Inflammatory macrophage (primary cell): Measurements from ENCODE around the gene EEF1AKMT3.
A peak's percentile ranks its signal among the peaks of the same experiment; 100 is the strongest.

ENCODE experiments used
- DNase-seq, 2 donors: peaks; one replicate each; pipeline ENCODE4 v3.0.0-alpha.2; 2020 to 2022

EEF1AKMT3 gene

DNA sequence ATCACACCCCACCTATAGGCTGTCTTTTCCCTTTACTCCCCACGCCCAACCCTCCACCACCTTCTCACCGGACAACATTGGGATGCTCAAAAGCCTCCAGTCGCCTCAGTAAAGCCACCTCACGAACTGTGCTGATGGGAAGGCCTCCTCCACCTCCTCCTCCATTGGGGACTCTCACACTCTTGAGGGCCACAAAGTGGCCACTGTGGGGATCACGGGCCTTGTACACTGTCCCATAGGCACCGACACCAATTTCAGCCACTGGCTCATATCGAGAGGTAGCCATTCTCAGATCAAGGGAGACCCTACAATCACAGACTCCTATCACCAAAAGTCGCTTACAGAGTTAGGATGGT, 21.0 kb upstream of the EEF1AKMT3 start:
- DNase-seq, result no peak

DNA sequence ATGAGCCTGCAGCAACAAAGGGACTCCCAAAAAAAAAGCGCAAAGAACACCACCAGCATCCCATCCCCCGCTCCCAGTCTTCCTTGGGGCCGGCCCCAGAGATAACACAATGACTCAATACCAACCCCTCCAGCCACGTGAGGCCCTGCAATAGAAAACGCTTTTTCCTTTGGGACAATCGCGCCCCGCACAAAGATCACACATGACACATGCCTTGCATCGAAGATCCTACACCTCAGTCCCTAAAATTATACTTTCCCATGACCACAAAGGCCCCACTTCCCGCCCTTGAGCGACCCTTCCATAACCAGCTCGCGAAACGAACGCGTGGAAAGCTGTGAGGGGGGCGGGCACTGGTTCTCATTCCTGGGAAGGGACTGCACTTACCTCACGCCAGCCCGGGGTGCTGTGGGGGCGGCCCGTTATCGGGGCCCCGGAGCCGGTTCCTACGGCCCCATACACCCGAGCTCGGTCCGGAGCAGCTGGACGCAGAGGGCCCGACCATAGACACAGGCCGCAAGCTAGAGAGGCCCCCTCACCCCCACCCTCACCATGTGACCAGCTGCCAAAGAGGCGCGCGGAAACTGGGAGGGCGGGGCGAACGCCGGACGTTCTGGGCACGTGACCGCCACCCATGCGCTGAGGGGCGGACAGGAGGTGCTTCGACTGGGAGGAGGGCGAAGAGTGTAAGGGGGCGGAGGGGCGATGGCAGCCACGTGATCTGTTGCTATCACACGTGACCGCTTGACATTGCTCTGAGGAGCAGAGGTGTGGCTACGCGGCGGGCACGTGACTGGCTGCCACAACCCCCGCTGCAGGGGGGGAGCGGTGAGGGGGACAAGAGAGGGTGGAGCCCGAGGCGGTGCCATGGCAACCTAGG, 20.4 kb upstream of the EEF1AKMT3 start, which contains the start of gene CDK4:
Gene CDK4 (minus strand): TSS at position 523 of the 880 bp plus-strand sequence. CDS start 593 bp downstream, outside the sequence.
- peak; percentile 99 for DNase-seq

DNA sequence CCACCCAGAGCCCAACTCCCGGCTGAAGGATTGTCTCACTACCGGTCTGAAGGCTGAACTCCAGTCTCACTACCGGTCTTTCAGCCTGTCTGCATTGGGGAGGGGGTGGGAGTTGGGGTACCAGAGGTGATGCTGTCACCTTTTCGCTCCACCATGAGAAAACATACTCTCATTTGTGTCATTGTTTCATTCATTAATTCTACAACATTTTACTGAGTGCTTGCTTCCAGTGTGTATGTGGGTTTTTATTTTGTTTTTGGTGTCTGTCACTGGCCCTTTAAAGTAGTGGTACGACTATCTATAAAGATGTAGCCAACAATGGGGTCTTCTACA, 19.8 kb upstream of the EEF1AKMT3 start:
- DNase-seq, result no peak

DNA sequence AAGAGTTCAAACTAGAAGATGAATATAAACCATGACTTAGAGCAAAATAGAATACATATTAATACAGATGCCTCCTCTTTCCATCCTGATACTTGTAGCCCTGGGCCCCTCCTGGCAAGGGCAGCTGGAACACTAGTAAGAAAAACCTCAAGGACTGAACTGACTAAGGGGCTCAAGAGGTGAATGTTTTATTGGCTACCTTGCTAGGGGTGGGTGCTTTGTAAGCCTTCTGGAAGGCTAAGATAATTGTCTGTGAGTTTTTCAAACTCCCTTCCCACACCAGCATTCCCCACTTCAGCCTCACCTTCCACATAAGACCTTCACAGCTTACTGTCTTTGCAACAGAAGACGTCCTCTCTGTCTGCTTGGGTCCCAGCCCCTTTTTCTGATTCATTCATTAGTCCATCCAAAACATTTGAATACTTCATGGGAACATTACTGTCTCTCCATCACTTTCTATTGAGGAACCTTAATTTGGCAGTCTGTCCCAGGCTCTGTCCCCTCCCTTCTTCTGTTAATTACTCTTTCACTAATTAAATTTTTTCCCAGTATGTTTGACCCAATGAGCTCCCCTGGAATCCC, 18.6 kb upstream of the EEF1AKMT3 start:
- no peak for DNase-seq

DNA sequence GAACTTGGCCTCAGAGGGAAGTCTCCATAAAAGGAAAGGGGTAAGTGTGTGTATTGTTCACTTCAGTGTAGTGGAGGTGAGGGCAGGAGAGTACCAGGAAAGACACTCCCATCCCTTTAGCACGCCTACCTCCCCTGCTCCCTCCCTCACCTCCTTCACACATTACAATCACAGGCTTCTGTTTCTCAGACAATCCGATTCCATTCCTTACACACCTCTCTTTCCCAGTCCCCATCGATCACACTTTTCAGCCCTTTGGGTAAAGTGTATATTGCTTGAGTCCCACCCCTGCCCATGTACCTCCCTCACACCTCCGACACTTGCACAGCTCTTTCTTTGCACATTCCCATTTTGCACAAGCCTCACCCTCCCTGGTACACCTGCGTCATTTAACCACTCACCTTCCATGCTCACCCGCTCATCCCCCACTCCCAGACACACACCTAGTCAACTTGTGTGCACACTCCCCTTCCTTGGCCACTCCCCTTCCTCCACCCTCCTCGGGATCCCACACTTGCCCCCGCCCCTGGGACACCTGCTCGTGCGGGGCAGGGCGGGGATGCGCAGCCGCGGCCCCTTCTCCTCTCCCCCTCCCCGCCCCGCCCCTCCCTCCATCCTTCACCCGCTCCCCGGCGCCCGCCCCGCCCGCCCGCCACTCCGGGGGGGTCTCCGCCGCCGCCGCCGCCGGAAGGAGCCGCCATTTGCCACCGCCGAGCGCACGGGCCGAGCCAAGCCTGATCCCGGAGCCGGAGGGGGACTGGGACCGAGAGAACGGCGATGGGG, 17.8 kb upstream of the EEF1AKMT3 start, which contains the start of gene MARCHF9:
Gene MARCHF9 (plus strand): TSS at position 693 of the 783 bp plus-strand sequence. CDS start 426 bp downstream, outside the sequence.
- DNase-seq, result no peak

DNA sequence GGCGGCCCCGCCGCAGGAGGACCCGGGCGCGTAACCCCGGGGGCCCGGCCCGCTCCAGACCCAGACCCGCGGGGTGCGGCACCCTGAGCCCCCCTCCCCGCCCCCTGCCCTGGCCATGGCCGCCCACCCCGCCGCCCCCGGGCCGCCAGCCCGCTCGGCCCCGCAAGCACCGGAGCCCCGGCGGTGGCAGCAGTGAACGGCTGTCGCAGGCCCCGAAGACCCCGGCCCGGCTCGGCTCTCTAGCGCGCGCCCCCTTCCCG, 17.3 kb upstream of the EEF1AKMT3 start:
- no peak for DNase-seq

DNA sequence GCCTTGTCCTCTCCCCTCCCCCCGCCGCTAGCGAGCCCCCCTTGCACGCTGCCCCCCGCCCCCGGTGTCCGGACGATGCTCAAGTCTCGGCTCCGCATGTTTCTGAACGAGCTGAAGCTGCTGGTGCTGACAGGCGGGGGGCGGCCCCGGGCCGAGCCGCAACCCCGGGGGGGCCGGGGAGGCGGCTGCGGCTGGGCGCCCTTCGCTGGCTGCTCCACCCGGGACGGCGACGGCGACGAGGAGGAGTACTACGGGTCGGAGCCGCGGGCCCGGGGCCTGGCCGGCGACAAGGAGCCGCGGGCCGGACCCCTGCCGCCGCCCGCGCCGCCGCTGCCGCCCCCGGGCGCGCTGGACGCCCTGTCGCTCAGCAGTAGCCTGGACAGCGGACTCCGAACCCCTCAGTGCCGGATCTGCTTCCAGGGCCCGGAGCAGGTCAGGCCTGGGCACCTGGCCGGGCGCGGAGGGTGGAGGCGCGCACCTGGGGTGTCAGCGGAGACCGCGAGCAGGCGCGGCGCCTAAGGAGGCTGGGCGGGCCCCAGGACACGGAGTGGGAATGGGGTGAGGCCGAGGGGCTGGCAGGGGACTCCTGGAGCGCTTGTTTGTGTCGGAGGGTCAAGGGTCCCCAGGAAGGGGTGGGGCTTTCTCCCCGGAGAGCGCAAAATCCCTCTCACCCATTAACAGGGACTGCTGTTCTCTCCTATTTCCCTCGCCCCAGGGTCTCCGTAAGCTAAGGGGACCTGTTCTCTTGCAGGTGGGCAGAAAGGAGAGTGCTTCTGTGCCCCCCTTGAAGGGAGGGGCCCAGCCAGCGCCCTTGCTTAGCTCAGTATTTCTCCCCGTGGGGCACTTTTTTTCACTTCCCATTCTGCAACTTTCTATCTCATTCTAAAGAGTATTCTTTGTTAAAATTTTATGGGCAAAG, 16.7 kb upstream of the EEF1AKMT3 start:
- DNase-seq, result no peak

DNA sequence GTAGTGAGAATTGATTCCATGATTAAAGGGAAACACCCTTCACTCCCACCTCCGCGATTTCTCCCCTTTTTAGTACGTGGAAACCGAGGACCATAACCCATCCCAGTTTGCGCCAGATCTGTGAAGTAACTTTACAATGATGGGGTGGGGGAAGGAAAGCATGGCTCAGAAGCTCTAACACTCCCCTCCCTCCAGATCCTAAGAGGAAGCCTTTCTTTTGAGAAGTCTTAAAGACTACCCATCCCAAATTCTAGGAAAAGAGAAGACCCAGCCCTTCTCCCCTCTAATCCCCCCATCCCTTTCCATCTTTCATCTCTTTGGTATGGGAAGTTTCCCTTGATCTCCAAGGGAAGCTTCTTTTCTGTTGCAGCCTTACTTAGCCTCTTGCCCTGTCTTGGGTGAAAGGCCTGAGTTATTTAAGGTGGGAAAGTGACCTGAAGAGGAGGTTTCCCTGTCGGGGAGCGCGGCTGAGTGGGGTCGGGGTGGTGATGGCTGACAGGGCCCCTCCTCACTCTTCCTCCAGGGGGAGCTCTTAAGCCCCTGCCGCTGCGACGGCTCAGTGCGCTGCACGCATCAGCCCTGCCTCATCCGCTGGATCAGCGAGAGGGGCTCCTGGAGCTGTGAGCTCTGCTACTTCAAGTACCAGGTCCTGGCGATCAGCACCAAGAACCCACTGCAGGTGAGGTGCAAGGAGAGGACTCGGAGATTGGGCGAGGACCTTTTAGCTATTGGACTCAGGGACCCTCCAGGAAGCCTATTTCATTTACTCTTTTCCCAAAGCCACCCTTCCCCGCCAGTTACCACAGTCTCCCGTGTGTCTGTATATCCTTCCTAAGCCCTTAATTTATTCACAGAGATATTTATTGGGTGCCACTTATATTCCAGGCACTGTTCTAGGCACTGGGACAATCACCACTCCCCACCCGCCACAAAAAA, 15.7 kb upstream of the EEF1AKMT3 start:
- peak; percentile 48 to 61 for DNase-seq

DNA sequence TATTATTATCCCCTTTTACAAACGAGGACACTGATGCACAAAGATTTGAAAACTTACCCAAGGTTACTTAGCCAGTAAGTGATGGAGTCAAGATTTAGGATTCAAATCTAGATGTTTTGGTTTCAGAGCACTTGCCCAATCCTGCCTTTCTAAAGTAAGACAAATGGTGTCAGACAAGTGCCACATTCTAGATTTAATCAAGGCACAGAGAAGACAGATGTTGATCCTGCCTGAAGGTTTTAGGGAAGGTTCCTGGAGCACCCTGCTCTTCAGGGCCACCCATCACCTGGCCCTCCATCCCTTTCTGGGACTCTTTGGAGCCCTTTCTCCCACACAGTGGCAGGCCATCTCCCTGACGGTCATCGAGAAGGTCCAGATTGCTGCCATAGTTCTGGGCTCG, 14.6 kb upstream of the EEF1AKMT3 start:
- DNase-seq, result no peak

DNA sequence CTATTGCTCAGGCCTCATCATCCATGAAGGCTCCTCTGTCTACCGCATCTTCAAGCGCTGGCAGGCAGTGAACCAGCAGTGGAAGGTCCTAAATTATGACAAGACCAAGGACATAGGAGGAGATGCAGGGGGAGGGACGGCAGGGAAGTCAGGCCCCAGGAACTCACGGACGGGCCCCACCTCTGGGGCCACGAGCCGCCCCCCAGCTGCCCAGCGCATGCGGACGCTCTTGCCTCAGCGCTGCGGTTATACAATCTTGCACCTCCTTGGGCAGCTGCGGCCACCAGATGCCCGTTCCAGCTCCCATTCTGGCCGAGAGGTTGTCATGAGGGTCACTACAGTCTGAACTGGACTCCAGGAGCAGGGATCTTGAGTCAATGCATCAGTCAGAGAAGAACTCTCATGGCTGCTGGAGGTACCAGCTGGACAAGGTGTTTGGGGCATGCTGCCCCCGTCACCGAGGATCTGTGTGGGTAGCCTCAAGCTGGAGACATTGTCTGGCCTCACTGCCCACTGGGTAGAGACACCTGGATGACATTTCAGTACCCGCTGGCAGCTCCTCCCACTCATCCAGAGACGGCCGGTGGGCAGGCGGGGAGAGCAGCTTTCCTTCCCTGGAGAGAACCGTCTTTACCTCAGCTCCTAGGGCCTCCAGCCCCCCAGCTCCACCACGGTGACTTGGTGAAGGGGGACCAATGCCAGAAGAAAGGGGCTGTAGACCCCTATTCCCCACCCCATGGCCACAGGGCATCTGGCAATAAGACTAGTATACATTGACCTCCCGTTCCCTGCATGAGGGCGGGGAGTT, 13.7 kb upstream of the EEF1AKMT3 start:
- DNase-seq, result no peak

DNA sequence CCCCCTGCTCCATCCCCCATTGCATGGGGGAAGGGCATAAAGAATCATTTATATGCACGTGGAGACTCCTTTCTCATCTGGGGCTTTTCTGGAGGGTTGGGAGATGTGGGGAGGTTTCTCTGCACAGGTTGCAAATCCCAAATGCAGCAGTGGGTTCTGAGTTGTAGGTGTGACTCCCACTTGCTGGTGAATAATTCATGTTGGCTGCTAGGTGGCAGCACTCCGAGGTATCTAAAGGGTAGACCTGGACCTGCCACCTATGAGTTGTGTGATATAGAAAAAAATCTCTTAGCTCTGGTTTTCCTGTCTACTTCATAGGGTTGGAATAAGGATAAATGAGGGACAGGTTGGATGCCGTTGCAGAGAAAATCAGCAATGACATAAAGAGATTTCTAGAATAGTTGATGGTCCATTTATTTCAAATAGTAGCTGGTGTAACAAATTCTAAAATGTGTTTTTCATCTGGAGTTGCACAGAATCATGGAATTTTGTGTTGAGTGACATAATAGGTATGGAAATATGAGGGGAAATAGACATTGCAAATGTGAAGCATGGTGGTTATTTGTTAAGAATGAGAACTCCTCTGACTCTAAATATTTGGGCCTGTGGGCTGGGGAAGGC, 12.9 kb upstream of the EEF1AKMT3 start:
- DNase-seq, result no peak

DNA sequence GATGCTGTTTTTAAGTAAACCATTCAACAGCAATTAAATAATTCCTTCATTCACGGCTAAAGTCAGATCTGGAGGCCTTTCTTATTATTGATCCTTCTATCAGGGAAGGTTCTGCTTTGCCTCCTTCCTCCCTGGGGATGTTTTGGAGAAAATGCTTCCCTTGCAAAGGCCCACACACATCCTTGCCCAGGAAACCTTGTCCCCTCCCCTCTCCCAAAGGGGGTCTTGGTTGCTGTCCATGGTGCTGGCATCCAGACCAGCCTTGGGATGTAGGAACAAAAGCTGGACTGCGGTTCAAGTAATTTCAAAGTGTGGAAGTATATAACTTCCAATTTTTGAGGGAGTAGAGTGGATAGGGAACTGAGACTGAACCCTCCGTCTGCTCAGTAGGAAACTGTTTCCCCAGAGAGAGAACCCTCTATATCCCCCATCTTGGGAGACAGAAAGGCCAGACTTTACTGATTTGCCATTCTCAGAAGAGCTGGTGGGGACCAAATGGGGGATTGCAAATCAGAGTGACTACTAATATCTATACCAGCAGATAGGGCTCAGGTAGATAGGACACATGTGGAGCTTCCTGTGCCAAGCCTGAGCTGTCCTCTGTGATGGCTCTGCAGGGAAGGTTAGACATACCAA, 11.9 kb upstream of the EEF1AKMT3 start:
- DNase-seq, result no peak

DNA sequence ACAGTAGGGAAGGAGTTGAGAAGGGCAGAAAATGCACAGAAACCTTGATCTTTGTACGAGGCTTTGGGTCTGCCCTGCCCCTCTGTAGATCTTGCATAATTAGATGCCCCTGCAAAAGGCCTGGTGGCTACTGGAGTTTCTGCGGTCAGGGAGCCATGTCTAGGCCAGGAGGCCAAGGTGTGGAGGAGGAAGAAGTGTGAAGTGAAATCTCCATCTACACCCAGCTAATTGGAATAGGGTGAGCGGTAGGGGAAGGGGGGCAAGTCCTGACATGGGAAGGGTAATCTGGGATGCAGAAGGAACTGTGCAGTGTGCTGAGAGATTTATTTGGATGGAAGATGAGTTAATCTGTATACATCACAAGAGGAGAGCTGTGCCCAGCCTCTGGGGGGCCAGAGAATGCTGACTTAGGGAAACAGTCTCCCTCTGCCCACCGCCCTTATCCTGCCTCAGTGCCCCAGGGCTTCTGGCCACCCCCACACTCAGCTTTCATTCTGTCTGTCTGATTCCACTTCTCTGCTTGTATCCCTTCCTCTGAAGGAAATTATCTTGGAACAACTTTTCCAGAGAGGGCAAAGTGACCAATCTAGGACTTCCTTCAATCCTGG, 10.9 kb upstream of the EEF1AKMT3 start:
- DNase-seq, result no peak

DNA sequence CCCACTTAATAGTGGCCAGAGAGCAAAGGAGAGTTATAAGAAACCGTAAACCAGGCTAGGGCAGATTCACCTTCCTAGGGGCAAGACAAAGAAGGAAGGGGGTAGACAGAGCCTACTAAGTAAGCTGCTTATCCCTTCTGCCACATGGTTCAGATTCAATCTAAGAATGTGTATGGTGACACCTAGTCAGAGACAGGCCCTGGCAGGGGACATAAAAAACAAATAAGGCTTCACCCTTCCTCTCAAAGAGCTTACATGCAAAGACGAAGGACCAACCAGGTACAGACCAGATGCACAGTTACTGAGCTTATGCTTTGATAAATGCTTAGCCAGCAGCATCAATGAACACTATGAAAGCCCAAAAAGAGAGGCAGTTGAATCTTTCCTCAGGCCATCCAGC, 10.0 kb upstream of the EEF1AKMT3 start:
- no peak for DNase-seq

DNA sequence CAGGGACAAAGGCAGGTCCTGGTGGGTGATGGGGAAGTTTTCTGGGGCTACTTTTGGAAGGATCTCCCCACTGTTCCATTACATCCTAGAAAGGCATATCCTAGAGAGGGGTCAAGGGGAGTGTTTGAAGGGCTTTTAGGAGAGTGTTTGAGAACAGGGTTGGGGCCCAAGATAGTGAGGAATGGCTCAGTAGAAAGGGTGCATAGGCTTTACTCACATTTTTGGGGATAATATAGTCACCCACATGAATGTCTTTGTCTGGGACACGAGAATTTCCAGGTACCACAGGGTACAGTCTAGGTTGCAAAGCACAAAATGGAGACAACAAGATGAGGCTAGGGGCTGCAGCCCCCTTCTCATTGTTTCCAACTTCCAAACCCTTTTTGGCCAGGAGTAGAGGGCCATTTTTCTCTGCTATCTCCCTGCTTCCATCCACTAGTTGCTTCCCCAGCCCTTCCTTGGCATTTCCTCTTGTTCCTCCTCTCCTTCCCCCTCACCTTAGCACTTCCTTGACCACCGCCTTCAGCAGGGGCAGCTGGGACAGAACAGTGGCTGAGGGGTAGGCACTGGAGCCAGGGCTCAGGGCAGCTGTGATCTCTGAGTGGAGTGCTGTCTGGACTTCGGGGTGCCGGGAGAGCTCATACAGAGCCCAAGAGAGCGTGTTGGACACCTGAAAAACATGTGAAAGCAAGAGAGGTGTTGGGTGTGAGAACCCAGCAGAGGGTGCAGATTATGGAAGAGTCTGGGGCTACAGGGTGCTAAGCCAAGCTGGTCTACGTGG, 8.3 kb upstream of the EEF1AKMT3 start:
- DNase-seq, result no peak

DNA sequence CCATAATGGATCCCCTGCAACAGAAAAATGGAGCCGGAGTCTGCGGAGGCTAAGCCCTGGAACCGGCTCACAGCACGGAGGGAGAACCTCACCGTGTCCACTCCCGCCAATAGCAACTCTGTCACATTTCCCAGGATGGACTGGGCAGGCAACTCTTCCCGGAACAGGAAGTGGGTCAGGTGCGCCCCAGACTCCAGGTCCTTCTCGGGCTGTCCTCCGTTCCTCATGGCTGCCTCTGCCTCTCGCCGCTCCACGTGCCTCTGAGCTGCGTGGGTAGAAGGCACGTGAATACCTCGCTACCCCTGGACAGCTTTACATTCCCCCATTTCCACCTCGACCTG, 7.8 kb upstream of the EEF1AKMT3 start:
- DNase-seq, result no peak

DNA sequence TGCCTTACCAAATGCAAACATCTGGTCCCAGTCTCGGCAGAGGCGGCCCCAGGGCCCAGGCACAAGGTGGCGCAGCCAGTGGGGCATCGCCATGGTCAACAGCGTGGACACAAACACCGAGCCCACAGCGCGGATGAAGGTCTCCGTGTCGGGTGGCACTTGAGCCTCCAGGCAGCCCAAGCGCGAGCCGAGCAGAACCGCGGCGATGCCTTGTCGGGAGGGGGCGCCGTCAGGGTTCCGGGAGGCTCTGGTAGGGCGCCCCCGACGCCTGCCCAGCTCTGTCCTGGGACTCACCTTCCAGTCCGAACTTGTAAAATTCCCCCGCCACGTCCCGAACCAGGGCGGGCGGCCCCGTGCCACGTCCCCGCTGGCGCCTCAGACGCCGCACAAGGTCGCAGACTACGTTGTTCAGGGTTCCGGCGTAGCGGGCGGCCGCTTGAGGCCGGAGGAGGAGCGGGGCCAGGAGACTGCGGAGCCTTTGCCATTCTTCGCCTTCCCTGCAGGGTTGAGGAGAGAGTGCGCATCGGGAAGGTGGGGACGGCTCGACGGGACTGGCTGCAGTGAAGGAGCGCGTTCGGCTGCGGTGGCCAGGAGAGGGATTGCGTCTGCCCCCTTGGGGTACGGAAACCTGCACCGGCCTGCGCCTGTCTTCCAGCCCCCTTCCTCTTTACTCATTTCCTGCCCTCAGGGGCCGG, 7.3 kb upstream of the EEF1AKMT3 start:
- DNase-seq, result peak in 1 of 2 donors; percentile 51
